Measurements from ENCODE around the gene SLC4A2. TPM values are rescaled to one million over a fixed set of nuclear protein-coding genes. Genes with fewer than 3 reads are reported as not detected.
A peak's percentile ranks its signal among the peaks of the same experiment; 100 is the strongest.

SLC4A2 gene
- total RNA-seq, 3 donors from 2014 or later (not counting 1 experiment from before 2014, with no cell fraction given) = 60.4 to 87.3 (median 66.1) TPM

- Mint-ChIP-seq H3K4me3 (no peak overlapping the region), H3K27me3 (ENCODE audit: low read depth in 2 of 2) (no peaks in the 10 kb centered on the region), H3K9me3 (no peaks in the 10 kb centered on the region), H3K27ac (no peak overlapping the region), H3K4me1 (peaks cover 5 to 18% of the 10 kb centered on the region in 2 donors), H3K36me3 (no peaks in the 10 kb centered on the region)
- no peaks in the 10 kb centered on the region for H3K9me3 ChIP-seq (ENCODE audit: control insufficient read depth, insufficient read depth, low read length)
- peaks cover 41% of the 10 kb centered on the region for H3K36me3 ChIP-seq (ENCODE audit: control insufficient read depth, insufficient read depth, low read length)
- no peaks in the 10 kb centered on the region for H3K27me3 ChIP-seq (ENCODE audit: control insufficient read depth, insufficient read depth, low read length)
- H3K4me1 ChIP-seq (ENCODE audit: control insufficient read depth, insufficient read depth, low read length) = peaks cover 14% of the 10 kb centered on the region
- no peak for ATAC-seq
- WGBS (ENCODE audit: insufficient coverage) = 89% methylated on average over 17 of the region's 22 CpGs
- no peak overlapping the region for H3K4me3 ChIP-seq (ENCODE audit: low read length)
- no peak overlapping the region for H3K27ac ChIP-seq (ENCODE audit: low read length)
- intact Hi-C loops (cut with micrococcal nuclease) = no loop called here
- DNase-seq = no peak
- TF ChIP-seq, protein P1, sequence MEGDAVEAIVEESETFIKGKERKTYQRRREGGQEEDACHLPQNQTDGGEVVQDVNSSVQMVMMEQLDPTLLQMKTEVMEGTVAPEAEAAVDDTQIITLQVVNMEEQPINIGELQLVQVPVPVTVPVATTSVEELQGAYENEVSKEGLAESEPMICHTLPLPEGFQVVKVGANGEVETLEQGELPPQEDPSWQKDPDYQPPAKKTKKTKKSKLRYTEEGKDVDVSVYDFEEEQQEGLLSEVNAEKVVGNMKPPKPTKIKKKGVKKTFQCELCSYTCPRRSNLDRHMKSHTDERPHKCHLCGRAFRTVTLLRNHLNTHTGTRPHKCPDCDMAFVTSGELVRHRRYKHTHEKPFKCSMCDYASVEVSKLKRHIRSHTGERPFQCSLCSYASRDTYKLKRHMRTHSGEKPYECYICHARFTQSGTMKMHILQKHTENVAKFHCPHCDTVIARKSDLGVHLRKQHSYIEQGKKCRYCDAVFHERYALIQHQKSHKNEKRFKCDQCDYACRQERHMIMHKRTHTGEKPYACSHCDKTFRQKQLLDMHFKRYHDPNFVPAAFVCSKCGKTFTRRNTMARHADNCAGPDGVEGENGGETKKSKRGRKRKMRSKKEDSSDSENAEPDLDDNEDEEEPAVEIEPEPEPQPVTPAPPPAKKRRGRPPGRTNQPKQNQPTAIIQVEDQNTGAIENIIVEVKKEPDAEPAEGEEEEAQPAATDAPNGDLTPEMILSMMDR (IDR thresholded peaks at IDR 0.05) = no peak
These were observed 16.6 kb downstream of the SLC4A2 start for GRCh38 chr7:151075978-151076426.

GRCh38 chr7:151076863-151077704 is 17.7 kb downstream of the SLC4A2 start:
- Histone ChIP-seq H3K36me3 (ENCODE audit: control insufficient read depth, insufficient read depth, low read length) (peaks cover 33% of the 10 kb centered on the region), H3K27ac (ENCODE audit: low read length) (no peak overlapping the region), H3K4me1 (ENCODE audit: control insufficient read depth, insufficient read depth, low read length) (peaks cover 23% of the 10 kb centered on the region), H3K27me3 (ENCODE audit: control insufficient read depth, insufficient read depth, low read length) (no peaks in the 10 kb centered on the region), H3K4me3 (ENCODE audit: low read length) (no peak overlapping the region), H3K9me3 (ENCODE audit: control insufficient read depth, insufficient read depth, low read length) (no peaks in the 10 kb centered on the region)
- Mint-ChIP-seq H3K27me3 (ENCODE audit: low read depth in 2 of 2) (no peaks in the 10 kb centered on the region), H3K4me3 (no peak overlapping the region), H3K36me3 (no peaks in the 10 kb centered on the region), H3K27ac (no peak overlapping the region), H3K4me1 (peaks cover 5 to 24% of the 10 kb centered on the region in 2 donors), H3K9me3 (no peaks in the 10 kb centered on the region)
- WGBS (ENCODE audit: insufficient coverage) = 94% methylated on average over 33 of the region's 33 CpGs
- ATAC-seq (no peak), DNase-seq (peak in 1 of 2 donors; percentile 31)
- intact Hi-C loops (cut with micrococcal nuclease) = no loop called here
- TF ChIP-seq, protein P1 (IDR thresholded peaks at IDR 0.05) = no peak

GRCh38 chr7:151077705-151078232 is 18.4 kb downstream of the SLC4A2 start:
- H3K4me1 Mint-ChIP-seq = peaks cover 9 to 31% of the 10 kb centered on the region in 2 donors
- no peaks in the 10 kb centered on the region for H3K36me3 Mint-ChIP-seq
- H3K27me3 Mint-ChIP-seq (ENCODE audit: low read depth in 2 of 2) = no peaks in the 10 kb centered on the region
- peak overlapping the region in 1 of 2 donors; percentile 34 for H3K27ac Mint-ChIP-seq
- intact Hi-C loops (cut with micrococcal nuclease) = no loop called here
- peaks cover 33% of the 10 kb centered on the region for H3K36me3 ChIP-seq (ENCODE audit: control insufficient read depth, insufficient read depth, low read length)
- H3K9me3 Mint-ChIP-seq = no peaks in the 10 kb centered on the region
- peaks cover 30% of the 10 kb centered on the region for H3K4me1 ChIP-seq (ENCODE audit: control insufficient read depth, insufficient read depth, low read length)
- WGBS (ENCODE audit: insufficient coverage) = 92% methylated on average over 10 of the region's 10 CpGs
- ATAC-seq (no peak), DNase-seq (no peak)
- TF ChIP-seq, protein P1 (IDR thresholded peaks at IDR 0.05) = no peak
- no peaks in the 10 kb centered on the region for H3K9me3 ChIP-seq (ENCODE audit: control insufficient read depth, insufficient read depth, low read length)
- H3K4me3 Mint-ChIP-seq = peak overlapping the region; percentile 67
- no peak overlapping the region for H3K4me3 ChIP-seq (ENCODE audit: low read length)
- no peak overlapping the region for H3K27ac ChIP-seq (ENCODE audit: low read length)
- no peaks in the 10 kb centered on the region for H3K27me3 ChIP-seq (ENCODE audit: control insufficient read depth, insufficient read depth, low read length)
